AG04449 (cell line): ENCODE measurements around the gene METTL18.

Source experiments
- CTCF ChIA-PET: fragments of 350-600 bp; formaldehyde crosslinking; extraction: SDS; loops from one replicate; lab custom pipeline; 2021; ENCODE audit warnings: antibody characterized with exemption; lab: Yijun Ruan, JAX
- POLR2A ChIA-PET: fragments of 400-600, 350-600 bp; formaldehyde crosslinking; extraction: SDS; loops from one replicate; lab custom pipeline; 2020; ENCODE audit warnings: antibody characterized with exemption, inconsistent platforms; lab: Yijun Ruan, JAX
- DNase-seq: peaks from one replicate; pipeline ENCODE4 v3.0.0-alpha.2; 2010; ENCODE audit warnings: low read depth, low spot score
- H3K4me3 ChIP-seq: 2 replicates; pipeline ENCODE4 v1.5.1; 2011; ENCODE audit warnings: low read depth, mild to moderate bottlenecking, control low read depth, low read length
- CTCF ChIP-seq: IDR thresholded peaks from one replicate; pipeline ENCODE4 v1.5.1; 2011; ENCODE audit warnings: mild to moderate bottlenecking, moderate library complexity, low read length, control low read depth, inconsistent platforms; ENCODE audit not compliant: insufficient read depth; ENCODE audit errors: missing control alignments

METTL18 gene

GRCh38 chr1:169794530-169795416 is at the start of gene METTL18:
Gene METTL18 (minus strand): TSS chr1:169794907. CDS start chr1:169793695, 1,212 bp downstream.
- TF ChIP-seq CTCF = no peak
- ChIA-PET CTCF (interaction anchor here (8.2 kb wide), 1 partner anchor 15 kb away, joined by 58 read pairs; no protein-coding TSS in a partner anchor), POLR2A (no interaction called here)
- peak within 1 kb of the TSS; percentile 81 for H3K4me3 ChIP-seq
- DNase-seq = peak; percentile 80

- TF ChIP-seq CTCF = no peak
- no peak for DNase-seq
- ChIA-PET CTCF (interaction anchor here (1.1 to 1.2 kb wide), 2 partner anchors 9 to 29 kb away, joined by 3 to 4 read pairs; no protein-coding TSS in a partner anchor), POLR2A (no interaction called here)
- H3K4me3 ChIP-seq = no peak overlapping the region
Measured at GRCh38 chr1:169838942-169839341, 44.2 kb upstream of the METTL18 start.

- ChIA-PET CTCF (interaction anchor here (0.7 to 1.3 kb wide), 3 partner anchors 14 to 1476 kb away, joined by 3 to 4 read pairs (median 4); no protein-coding TSS in a partner anchor), POLR2A (no interaction called here)
- TF ChIP-seq CTCF = no peak
- H3K4me3 ChIP-seq = no peak overlapping the region
- DNase-seq = no peak
Measured at GRCh38 chr1:169836198-169836597, 41.5 kb upstream of the METTL18 start.

- ChIA-PET CTCF (interaction anchor here (1.1 to 1.3 kb wide), 2 partner anchors 15 to 26 kb away, joined by 4 read pairs; no protein-coding TSS in a partner anchor), POLR2A (no interaction called here)
- H3K4me3 ChIP-seq = no peak overlapping the region
Measured at GRCh38 chr1:169835647-169836046, 40.9 kb upstream of the METTL18 start.

GRCh38 chr1:169834869-169835268 is 40.2 kb upstream of the METTL18 start:
- no peak for DNase-seq
- H3K4me3 ChIP-seq = no peak overlapping the region
- CTCF ChIA-PET = no interaction called here
- POLR2A ChIA-PET = no interaction called here
- no peak for TF ChIP-seq CTCF

More at GRCh38 chr1:169835647-169836046, 40.9 kb upstream of the METTL18 start:
- DNase-seq = no peak
- TF ChIP-seq CTCF = no peak
